Upper lobe of right lung (tissue), 1 donor: ENCODE data around the gene BID. TPM values are rescaled to one million over a fixed set of nuclear protein-coding genes. Genes with fewer than 3 reads are reported as not detected.
"Not testable (repeated sequence)": the region's sequence is repeated elsewhere in the genome, so short reads cannot be mapped to it uniquely, and the experiment has no call there.

Source experiments
- ATAC-seq: fragments of 200-7000 bp; cut with Tn5 transposase; one replicate; pipeline ENCODE4 v1.9.1; 2020; ENCODE audit warnings: mild to moderate bottlenecking, moderate library complexity
- DNase-seq: peaks from one replicate; pipeline ENCODE4 v3.0.0-alpha.2; 2020
- H3K27ac ChIP-seq: fragments of 200-600 bp; one replicate; pipeline ENCODE4 v1.8.0; 2022
- H3K27me3 ChIP-seq: fragments of 200-600 bp; one replicate; pipeline ENCODE4 v1.8.0; 2022; ENCODE audit warnings: mild to moderate bottlenecking
- H3K36me3 ChIP-seq: fragments of 200-600 bp; one replicate; pipeline ENCODE4 v1.8.0; 2022
- H3K4me1 ChIP-seq: fragments of 200-600 bp; one replicate; pipeline ENCODE4 v1.8.0; 2022
- H3K4me3 ChIP-seq: fragments of 200-600 bp; one replicate; pipeline ENCODE4 v1.8.0; 2022; ENCODE audit warnings: mild to moderate bottlenecking
- H3K9me3 ChIP-seq: fragments of 200-600 bp; one replicate; pipeline ENCODE4 v1.8.0; 2022
- CTCF ChIP-seq: fragments of 200-600 bp; IDR thresholded peaks from one replicate; pipeline ENCODE4 v1.8.0; 2022; ENCODE audit warnings: antibody characterized with exemption
- intact Hi-C: fragments of 100-400 bp; cut with DNase I; formaldehyde crosslinking; loops from one replicate; pipeline ENCODE4 v1.11.0; 2022
- total RNA-seq: library from RNA; stranded (reverse); fragmentation: NEBNext Ultra II Directional; extraction: Animal tissue kit (Norgen Biotek cat#: 25700); gene quantifications from one replicate; pipeline ENCODE4 v1.2.1, GENCODE V29; 2021
- donor health status: DM: no; HTN: yes; CAD: no; lungs with severe emphysema.

BID gene
- total RNA-seq, 1 donor from 2014 or later = 22.8 TPM

- Histone ChIP-seq H3K4me3 (no peak overlapping the region), H3K9me3 (no peaks in the 10 kb centered on the region), H3K27ac (no peak overlapping the region), H3K4me1 (no peaks in the 10 kb centered on the region), H3K27me3 (no peaks in the 10 kb centered on the region), H3K36me3 (peaks cover 19% of the 10 kb centered on the region)
- no peak for DNase-seq
- intact Hi-C loops = no loop called here
- TF ChIP-seq CTCF = no peak
- no peak for ATAC-seq
Observed at GRCh38 chr22:17700778-17701177, 73.5 kb downstream of the BID start.

GRCh38 chr22:17699696-17700340, 74.5 kb downstream of the BID start:
- intact Hi-C loops = no loop called here

GRCh38 chr22:17698948-17699347, 75.3 kb downstream of the BID start:
- DNase-seq (no peak), ATAC-seq (no peak)
- H3K27ac ChIP-seq = no peak overlapping the region
- H3K4me3 ChIP-seq = no peak overlapping the region
- no peaks in the 10 kb centered on the region for H3K4me1 ChIP-seq
- peaks cover 19% of the 10 kb centered on the region for H3K36me3 ChIP-seq
- intact Hi-C loops = no loop called here
- no peaks in the 10 kb centered on the region for H3K9me3 ChIP-seq
- no peaks in the 10 kb centered on the region for H3K27me3 ChIP-seq
- no peak for TF ChIP-seq CTCF

More at GRCh38 chr22:17699696-17700340, 74.5 kb downstream of the BID start:
- no peaks in the 10 kb centered on the region for H3K27me3 ChIP-seq
- H3K4me3 ChIP-seq = no peak overlapping the region
- TF ChIP-seq CTCF = no peak
- no peaks in the 10 kb centered on the region for H3K4me1 ChIP-seq
- DNase-seq (no peak), ATAC-seq (peak; percentile 67)
- H3K9me3 ChIP-seq = no peaks in the 10 kb centered on the region
- H3K36me3 ChIP-seq = peaks cover 19% of the 10 kb centered on the region
- H3K27ac ChIP-seq = no peak overlapping the region

GRCh38 chr22:17698276-17698675, 76.0 kb downstream of the BID start:
- peaks cover 19% of the 10 kb centered on the region for H3K36me3 ChIP-seq
- H3K4me1 ChIP-seq, H3K27ac ChIP-seq, H3K27me3 ChIP-seq, H3K9me3 ChIP-seq, H3K4me3 ChIP-seq, DNase-seq, ATAC-seq, intact Hi-C loops: not testable (repeated sequence)

GRCh38 chr22:17697196-17697595, 77.1 kb downstream of the BID start:
- not testable (repeated sequence) for H3K27ac ChIP-seq

GRCh38 chr22:17695986-17696385, 78.3 kb downstream of the BID start:
- Histone ChIP-seq H3K27ac (no peak overlapping the region), H3K4me1 (no peaks in the 10 kb centered on the region), H3K27me3 (no peaks in the 10 kb centered on the region), H3K4me3 (no peak overlapping the region), H3K9me3 (no peaks in the 10 kb centered on the region), H3K36me3 (peaks cover 6% of the 10 kb centered on the region)
- no peak for ATAC-seq
- intact Hi-C loops = no loop called here
- DNase-seq = no peak
- TF ChIP-seq CTCF = no peak

More at GRCh38 chr22:17697196-17697595, 77.1 kb downstream of the BID start:
- DNase-seq, ATAC-seq, H3K27me3 ChIP-seq, H3K36me3 ChIP-seq, H3K4me3 ChIP-seq, intact Hi-C loops, H3K9me3 ChIP-seq, H3K4me1 ChIP-seq: not testable (repeated sequence)

GRCh38 chr22:17694752-17695151, 79.5 kb downstream of the BID start:
- no peaks in the 10 kb centered on the region for H3K4me1 ChIP-seq
- no peak for DNase-seq
- ATAC-seq = no peak
- peaks cover 16% of the 10 kb centered on the region for H3K36me3 ChIP-seq
- no peaks in the 10 kb centered on the region for H3K9me3 ChIP-seq
- intact Hi-C loops = no loop called here
- no peaks in the 10 kb centered on the region for H3K27me3 ChIP-seq
- no peak for TF ChIP-seq CTCF
- H3K27ac ChIP-seq = no peak overlapping the region
- H3K4me3 ChIP-seq = no peak overlapping the region
